C4-2B (cell line): Measurements from ENCODE around the gene ITIH5.

ENCODE experiments used
- ZFX ChIP-seq: fragments of 450-650 bp; IDR thresholded peaks from 2 replicates; pipeline ENCODE4 v1.6.1; 2017
- TF ChIP-seq, protein P1 (sequence below): fragments of 450-650 bp; conservative IDR thresholded peaks from 2 replicates; pipeline ENCODE4 v1.5.1; 2017; ENCODE audit warnings: mild to moderate bottlenecking

DNA sequence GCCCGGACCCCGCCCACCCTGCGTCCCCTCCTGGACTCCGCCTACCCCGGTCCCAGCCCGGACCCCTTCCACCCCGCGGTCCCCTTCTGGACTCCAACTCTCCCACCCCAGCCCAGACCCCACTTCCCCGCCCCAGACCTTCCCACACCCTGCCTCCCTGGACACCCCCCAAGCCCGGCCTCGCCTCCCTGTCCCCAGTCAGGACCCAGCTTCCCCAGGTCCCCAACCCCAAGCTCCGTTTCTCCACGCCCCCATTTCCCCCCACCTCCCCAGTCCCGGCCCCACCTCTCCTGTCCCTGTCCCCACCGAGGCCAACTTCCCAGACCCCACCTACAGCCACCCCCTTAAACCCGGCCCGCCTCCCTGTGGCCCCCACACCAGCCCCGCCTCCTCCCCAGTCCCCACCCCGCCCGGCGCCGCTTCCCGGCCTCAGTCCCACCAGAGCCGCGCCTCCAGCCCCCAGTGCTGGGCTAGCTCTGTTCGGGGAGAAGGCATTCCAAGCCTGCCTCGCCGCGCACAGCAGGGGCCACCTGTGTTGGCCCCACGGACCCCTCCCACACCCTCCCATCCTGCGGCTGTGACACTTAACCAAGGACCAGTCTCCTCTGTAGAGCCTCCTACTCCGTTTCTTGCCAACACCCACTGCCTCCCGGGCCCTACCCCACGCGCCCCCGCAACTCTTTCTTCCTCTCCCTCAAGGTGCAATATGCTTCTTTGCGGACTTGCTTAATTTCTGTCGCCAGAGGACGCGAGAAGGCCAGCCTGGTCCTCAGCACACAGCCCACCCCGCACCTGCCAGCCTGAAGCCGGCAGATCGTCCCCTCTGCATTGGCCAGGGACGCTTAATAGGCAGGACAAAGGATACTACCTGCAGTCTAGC, 736 bp upstream of the ITIH5 start:
- TF ChIP-seq, protein P1, sequence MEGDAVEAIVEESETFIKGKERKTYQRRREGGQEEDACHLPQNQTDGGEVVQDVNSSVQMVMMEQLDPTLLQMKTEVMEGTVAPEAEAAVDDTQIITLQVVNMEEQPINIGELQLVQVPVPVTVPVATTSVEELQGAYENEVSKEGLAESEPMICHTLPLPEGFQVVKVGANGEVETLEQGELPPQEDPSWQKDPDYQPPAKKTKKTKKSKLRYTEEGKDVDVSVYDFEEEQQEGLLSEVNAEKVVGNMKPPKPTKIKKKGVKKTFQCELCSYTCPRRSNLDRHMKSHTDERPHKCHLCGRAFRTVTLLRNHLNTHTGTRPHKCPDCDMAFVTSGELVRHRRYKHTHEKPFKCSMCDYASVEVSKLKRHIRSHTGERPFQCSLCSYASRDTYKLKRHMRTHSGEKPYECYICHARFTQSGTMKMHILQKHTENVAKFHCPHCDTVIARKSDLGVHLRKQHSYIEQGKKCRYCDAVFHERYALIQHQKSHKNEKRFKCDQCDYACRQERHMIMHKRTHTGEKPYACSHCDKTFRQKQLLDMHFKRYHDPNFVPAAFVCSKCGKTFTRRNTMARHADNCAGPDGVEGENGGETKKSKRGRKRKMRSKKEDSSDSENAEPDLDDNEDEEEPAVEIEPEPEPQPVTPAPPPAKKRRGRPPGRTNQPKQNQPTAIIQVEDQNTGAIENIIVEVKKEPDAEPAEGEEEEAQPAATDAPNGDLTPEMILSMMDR: no peak
- TF ChIP-seq ZFX: no peak
